GM12872 (cell line): ENCODE results near the gene CRACDL.

Experiments
- TF ChIP-seq, protein P1 (sequence below): IDR thresholded peaks from 3 replicates; pipeline ENCODE4 v1.5.1; 2011; ENCODE audit warnings: low read depth, mild to moderate bottlenecking, low read length, moderate library complexity; ENCODE audit not compliant: insufficient read depth

Gene CRACDL

DNA sequence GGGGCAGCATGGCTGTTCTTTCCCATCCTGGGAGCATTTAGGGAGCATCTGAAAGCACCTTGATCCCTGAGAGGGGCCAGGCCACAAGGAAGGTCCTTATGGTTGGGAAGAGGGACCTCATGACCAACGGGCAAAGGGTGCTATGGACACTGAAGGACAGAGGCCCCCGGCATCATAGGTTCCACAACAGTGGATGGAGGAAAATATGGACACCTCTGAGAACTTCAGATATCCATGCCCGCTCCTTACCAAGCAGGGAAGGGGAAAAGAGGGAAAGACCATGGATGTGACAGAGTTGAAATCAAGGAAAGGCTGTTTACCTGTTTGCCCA lies 111.0 kb downstream of the CRACDL start:
- TF ChIP-seq, protein P1, sequence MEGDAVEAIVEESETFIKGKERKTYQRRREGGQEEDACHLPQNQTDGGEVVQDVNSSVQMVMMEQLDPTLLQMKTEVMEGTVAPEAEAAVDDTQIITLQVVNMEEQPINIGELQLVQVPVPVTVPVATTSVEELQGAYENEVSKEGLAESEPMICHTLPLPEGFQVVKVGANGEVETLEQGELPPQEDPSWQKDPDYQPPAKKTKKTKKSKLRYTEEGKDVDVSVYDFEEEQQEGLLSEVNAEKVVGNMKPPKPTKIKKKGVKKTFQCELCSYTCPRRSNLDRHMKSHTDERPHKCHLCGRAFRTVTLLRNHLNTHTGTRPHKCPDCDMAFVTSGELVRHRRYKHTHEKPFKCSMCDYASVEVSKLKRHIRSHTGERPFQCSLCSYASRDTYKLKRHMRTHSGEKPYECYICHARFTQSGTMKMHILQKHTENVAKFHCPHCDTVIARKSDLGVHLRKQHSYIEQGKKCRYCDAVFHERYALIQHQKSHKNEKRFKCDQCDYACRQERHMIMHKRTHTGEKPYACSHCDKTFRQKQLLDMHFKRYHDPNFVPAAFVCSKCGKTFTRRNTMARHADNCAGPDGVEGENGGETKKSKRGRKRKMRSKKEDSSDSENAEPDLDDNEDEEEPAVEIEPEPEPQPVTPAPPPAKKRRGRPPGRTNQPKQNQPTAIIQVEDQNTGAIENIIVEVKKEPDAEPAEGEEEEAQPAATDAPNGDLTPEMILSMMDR, result no peak

DNA sequence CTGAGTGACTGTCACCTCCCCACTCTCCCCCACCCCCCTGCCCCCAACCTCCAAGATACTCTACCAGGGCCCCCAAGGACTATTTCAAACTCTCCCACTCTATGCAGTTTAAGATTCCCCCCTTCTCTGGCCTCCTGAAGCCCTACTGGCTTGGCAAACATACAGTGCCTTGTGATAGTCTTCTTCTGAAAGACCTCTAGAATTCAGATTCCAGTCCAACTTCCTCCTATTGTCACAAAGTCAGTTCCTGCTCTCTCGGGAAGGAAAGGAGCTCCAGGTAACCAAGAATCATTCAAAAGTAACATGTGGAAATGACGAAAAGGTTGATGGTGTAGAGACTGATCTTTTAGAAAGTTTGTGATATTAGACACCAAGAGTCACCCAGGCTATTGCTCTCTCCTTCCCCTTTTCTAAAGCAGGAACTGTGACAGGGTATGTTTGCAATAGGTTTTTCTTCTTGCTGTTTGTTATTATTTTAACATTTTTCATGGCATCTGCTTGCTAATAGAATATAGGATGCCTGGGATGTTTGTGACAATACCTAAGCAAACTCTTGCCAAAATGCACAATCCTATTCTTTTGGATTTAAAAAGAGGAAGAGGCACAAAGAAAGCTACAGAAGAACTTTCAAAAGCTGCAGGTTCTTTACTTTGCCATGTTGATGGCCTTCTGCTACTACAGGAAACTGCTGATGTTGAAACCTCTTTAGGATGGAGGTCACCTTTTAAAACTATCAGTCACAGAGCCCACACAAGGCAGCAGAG lies 111.6 kb downstream of the CRACDL start:
- TF ChIP-seq, protein P1, result no peak

DNA sequence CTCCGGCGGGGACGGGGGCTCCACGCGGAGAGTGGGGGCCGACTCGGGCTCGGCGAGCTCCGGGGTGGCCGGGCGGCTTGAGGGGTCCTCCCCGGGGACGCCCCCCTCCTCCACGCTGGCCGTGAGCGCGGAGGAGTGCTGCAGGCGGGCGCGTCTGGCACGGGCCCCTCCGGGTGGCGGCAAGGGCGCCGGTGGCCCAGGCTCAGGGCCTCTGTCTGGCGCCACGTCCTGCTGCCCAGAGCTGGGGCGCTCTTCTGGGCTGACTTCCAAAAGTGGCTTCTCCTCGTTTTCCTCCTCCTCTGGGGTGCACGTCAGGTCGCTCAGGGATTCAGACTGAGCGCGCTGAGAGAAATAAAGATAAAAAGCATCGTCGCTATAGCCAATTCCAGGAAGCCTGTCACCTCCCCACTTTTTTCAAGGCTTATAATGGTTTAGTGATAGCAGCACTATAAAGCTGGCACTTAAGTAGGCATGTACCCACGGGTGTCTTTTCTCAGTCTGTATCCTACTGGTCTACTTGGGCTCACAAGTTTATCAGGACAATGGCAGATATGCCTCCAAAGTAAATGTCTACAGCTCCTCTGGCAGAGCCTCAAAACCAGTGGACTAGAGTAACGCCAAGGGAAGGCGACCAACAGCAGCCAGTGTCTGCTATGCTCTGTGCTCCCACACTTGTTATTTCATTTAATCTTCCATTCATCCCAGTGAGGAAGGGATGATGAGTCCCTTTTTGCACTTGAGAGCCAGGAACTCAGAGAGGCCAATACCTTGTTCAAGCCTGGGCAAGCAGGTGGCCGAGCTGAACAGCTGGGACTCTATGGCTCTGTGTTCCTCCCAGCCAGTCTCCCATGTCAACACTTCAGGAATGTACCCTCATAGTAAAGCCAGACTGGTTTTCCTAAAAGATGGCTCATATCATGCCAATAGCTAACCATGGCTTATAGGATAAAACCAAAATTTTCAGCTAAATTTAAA lies 112.5 kb downstream of the CRACDL start:
- TF ChIP-seq, protein P1, result no peak

DNA sequence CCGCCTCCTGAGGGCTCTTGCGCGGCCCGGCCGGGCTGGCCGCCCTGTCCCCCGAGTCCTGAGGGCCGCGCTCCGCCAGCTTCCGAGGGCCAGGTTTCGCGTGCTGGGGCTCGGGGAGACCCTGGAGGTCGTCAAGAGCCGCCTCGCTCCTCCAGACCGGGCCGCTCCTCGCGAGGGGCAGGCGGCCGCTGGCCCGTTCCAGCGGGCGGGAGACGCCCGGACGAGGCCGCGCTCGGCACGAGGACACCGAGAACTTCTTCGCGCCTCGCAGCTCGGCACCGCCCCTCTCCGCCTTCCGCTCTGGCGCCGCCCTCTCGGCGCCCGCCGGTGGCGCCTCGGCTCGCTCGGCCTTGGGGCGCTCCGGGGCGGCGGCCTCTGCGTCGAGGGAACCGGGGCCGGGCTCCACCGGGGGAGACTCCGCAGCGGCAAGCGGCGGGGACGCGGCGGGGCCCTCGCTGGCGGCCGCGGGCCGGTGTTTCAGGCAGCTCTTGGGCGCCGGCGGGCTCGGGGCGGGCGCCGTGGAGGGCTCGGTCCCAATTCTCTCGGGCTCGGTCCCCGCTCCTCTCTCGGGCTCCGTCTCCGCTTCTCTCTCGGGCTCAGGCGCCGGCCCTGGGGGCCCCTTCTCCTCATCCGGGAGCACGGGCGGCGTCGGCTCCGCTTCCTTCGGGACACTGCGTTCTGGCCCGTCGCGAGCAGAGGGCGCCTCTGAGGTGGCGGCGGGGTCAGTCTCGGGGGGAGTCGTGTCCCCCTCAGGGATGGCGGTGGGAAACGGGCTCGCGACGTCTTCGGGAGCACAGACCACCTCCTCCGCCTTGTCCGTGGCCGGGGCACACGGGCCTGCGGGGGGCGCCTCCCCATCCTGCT lies 113.5 kb downstream of the CRACDL start:
- TF ChIP-seq, protein P1, result no peak

DNA sequence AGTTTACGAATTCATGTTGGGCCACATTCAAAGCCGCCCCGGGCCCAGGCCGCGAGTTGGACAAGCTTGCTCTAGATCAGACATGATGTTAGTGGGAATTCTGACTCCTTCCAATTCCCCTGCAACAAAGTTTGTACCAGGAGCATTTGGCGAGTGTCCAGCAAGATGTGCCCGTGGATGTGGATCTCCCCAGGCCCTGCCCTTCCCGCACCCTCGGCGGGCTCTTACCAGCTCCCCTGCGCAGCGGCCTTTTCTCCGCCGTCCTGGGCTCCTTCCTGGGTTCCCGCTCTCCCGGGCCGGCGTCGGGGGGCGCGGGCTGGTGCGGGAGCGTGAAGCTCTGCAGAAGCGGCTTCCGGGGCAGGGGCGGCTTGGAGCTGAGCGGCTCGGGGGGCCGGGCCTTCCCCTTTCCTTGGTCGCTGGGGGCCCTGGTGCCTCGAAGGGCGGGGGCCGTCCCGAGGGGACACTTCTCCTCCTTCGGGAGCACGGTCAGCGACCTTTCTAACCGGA lies 114.3 kb downstream of the CRACDL start:
- TF ChIP-seq, protein P1, result no peak

DNA sequence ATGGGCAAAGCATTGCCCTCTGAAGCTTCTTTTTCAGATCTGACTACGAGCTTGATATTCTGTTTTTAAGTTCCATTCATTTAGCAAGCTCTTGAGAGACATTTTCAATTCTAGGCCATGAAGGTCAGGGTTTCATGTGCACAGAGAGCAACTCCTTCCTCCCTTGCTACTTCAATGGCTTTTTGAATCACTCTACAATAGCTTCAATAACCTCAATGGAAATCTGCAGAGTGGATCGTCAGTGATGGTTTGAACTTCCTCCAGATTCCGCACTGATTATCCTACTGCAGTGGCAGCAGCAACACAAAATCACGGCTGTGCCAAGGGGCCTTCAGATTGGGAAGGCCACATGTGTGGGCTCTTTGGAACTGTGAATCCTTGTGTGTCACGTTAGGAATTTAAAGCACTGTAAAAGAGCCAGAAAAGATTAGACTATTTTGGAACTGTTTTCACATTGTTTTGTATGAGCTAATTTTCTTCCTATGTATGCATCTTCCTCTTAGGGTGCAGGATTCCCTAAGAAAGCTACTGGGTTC lies 116.7 kb downstream of the CRACDL start:
- TF ChIP-seq, protein P1, result no peak
